ENCODE data around the gene PCCA.
A peak's percentile ranks its signal among the peaks of the same experiment; 100 is the strongest.

GRCh38 chr13:100573121-100573520, 484.2 kb downstream of the PCCA start:
- no peak for TF ChIP-seq POLR2A (IDR thresholded peaks at IDR 0.05)
- TF ChIP-seq CTCF (IDR thresholded peaks at IDR 0.05), result peak; percentile 38 to 67 (median 59)
- no peak for TF ChIP-seq POLR2AphosphoS5 (IDR thresholded peaks at IDR 0.05)
- no peak for TF ChIP-seq EP300 (IDR thresholded peaks at IDR 0.05)
